Superior temporal gyrus (tissue), 1 donor: ENCODE data around the gene NPRL2.

Source experiments
- DNase-seq: peaks from one replicate; pipeline ENCODE4 v3.0.0-alpha.2; 2016; ENCODE audit errors: extremely low spot score

Gene NPRL2

DNA sequence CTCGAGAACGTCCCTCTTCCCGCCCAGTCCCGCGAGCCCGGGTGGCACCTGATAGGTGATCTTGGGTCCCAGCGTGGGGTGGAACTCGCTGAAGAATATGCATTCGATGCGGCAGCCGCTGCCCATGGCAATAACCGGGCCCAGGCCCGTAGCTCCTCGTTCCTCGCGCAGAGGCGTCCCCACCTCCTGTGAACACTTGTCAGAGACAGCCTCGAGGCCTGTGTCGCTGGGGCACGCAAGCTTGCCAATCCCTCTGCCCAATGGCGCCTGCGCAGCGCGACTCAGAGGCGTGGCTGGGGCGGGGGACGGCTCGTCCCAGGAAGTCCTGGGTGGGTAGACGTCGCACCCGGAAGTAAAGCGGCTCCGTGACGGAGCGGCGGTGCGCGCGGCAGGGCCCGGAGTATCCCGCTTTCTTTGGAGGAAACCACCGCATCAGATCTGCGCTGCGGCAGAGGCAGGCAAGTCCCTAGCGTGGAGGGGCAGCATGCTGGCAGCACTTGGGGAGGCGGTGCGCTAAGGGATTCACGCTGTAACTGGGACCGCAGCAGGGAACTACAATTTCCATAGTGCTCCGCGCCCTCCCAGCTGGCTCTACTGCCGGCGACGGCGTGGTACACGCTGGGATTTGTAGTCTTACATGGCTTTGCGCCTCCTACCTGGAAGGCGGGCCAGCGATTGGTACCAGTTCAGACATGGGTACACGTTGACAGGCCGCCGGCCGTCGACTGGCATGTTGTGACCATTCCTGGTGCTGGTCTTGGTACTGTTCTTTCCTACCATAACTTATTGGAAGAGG is at the start of gene NPRL2, which contains the start of gene CYB561D2:
TSS of gene NPRL2 (minus strand) at position 249 of the 796 bp plus-strand sequence. CDS start at position 126, 123 bp downstream.
TSS of gene CYB561D2 (plus strand) at position 336 of the 796 bp plus-strand sequence. CDS start 572 bp downstream, outside the sequence.
- peak; percentile 98 for DNase-seq

- DNase-seq: no peak
These were observed 45.9 kb upstream of the NPRL2 start for GRCh38 chr3:50396502-50396901.

DNA sequence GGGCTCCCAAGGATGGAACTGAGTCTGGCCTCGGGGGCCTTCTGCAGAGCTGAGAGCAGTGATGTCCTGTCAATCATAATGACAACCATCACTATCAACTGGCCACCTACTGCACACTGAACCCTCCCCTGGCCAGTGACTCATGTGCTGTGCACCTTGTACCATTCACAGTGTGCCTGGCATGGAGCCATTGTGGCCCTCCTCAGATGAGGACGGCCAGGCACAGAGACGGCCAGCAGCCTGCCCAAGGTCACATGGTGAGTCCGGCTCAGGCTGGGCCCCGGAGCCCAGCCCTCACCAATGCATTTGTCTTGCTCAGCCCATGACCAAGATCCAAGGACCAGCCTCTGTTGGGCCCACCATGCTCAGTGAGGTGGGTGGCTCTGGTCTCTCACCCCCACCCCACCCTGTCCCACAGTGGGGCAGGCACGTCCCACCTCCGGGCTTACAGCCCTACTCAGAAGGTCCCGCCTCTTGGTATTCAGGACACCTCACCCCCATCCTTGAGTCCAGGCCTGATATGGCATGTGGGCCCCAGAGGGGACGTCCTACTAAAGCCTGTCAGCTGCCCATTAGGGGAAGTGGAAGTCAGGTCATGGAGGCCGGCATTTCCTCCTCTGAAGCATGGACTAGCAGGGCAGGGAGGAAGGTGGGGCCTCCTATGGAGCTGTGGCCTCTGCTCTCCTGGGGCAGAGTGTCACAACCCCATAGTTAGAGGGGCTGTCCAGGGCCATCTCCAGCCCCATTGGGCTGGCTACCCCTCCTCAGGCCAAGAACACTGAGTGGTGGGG is 44.7 kb upstream of the NPRL2 start:
- DNase-seq: no peak

GRCh38 chr3:50393061-50393460 is 42.5 kb upstream of the NPRL2 start:
- no peak for DNase-seq

GRCh38 chr3:50392101-50392715 is 41.6 kb upstream of the NPRL2 start:
- DNase-seq: peak; percentile 10

DNA sequence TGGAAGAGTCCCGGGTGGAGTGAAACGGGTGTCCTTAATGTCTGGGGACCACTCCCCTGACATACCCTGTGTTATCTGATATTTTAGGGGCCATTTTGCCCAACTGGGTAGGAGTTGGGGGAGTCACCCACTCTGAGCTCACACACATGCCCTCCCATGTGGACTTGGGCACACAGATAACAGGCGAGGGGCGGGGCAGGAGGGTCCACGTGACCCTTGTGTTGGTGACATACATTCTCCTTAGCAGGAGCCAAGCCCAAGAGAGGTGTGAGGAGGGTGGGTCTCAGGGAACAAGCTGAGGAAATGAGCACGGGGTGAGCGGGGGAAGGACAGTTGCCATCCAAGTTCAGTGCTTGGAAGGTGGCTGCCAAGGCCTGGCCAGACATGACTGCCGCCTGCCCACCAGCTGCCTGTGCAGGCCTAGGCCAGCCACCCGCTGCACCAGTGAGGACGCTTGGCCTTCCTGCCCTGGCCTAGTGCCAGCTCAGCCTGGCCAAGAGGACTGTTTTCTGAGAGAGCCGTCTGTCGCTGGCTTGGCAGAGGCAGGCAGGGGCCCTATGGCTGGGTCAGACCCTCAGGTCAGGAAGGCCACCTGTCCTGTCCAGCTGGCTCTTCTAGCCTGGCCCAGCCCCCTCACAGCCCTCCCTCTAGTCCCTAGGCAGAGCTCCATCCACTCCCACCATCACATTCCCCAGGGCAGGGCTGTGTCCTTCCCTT is 40.1 kb upstream of the NPRL2 start:
- DNase-seq: peak; percentile 12

- DNase-seq: no peak
These were observed 38.8 kb upstream of the NPRL2 start for GRCh38 chr3:50389414-50389767.

GRCh38 chr3:50388720-50389413 is 38.3 kb upstream of the NPRL2 start:
- DNase-seq: no peak

- peak; percentile 9 for DNase-seq
These were observed 37.6 kb upstream of the NPRL2 start for GRCh38 chr3:50388016-50388719.

GRCh38 chr3:50385754-50386153 is 35.2 kb upstream of the NPRL2 start:
- no peak for DNase-seq

DNA sequence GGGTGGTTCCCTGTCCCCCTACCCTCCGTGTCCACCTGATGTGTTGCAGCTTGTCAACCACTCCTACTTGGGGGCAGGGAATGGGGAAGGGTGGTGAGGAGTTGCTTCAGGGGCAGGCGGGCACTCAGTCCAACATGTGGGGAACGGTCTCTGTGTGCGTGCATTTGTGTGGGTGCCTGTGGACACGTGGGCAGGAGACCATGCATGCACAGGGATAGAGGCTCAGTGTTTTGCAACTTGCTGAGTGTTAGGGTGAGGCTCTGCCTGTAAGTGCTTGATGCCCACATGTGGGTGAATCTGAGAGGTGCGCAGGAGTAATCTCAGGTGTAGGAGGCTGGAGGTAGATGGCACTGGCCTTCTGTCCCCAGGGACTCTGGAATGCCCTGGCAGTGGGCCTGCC is 33.2 kb upstream of the NPRL2 start:
- no peak for DNase-seq

GRCh38 chr3:50382722-50383121 is 32.1 kb upstream of the NPRL2 start:
- no peak for DNase-seq

GRCh38 chr3:50381383-50381782 is 30.8 kb upstream of the NPRL2 start:
- no peak for DNase-seq

- DNase-seq: no peak
These were observed 30.0 kb upstream of the NPRL2 start for GRCh38 chr3:50380405-50381085.

- no peak for DNase-seq
These were observed 28.2 kb upstream of the NPRL2 start for GRCh38 chr3:50378757-50379156.

- no peak for DNase-seq
These were observed 27.4 kb upstream of the NPRL2 start for GRCh38 chr3:50378024-50378423.

DNA sequence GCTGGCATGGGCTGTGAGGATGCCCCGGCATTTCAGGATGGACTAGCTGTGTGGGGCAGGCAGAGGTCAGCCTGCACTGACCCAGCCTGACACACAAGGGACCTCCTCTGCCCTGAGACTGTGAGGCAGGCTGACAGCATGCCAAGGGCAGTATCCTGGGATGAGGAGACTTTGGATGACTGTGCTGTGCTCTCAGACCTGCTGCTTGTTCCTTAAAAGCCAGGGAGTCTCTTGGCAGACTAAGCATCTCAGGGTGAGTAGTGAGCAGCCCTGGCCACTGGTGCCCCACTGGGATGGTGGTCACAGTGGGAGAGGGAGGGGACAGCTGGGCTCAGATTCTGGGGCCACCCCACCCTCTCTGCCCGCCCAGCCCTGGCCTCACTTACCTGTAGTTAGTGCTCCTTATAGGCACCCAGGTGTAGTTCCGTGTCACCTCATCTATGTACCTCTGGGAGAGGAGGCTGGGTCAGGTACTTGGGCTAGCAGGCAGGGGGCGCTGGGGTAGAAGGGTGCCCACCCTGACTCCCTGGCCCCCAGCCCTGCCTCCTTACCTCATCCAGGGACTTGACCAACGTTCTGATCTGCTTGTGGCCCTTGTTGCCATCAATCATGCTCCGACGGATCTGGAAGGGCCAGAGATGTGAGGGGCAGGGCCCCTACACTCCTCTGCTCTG is 24.8 kb upstream of the NPRL2 start:
- DNase-seq: no peak

DNA sequence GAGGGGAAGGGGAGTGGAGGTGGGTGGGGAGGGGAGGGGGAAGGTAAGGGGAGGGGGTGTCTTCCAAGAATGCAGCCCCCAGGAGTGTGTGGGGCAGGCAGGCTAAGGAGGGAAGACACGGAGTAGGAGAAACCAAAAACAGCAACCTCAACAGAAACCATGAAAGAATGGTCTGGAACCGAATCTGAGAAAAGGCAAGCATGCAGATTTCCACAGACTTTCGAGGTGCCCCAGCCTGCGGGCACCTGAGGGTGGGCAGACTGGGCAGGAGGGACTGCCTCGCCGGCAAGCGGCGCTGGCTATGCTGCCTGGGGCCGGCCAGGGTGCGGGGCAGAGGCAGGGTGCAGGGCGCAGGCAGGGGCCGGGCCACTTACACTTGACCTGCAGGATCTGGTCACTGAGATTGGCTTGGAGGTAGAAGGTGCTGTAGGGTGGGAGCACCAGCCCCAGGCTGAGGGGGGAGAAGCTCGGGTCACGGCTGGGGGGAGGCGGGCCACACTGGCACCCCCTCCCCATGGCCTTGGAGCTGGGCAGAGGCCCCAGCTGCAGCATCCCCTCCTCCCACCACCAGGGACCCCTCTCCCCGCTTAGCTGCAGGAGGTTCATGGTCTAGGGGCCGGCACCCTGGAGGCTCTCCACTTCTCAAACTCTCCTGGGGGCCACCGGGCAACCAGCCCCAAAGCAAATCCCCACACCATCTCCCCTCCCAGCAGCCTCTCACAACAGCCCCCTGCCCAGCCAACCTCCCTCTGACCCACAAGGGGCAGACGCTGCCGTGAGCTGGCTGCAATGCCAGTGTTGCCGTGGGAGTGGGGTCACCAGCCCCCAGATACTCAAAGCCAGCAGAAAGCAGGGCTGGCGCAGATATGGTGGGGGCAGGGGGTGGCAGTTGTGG is 24.0 kb upstream of the NPRL2 start:
- no peak for DNase-seq
